ENCODE measurements around the gene PLCB2.

Gene PLCB2

GRCh38 chr15:40286061-40286532 lies 21.6 kb downstream of the PLCB2 start:
- DNase-seq (ENCODE audit: low read depth), result no peak

DNA sequence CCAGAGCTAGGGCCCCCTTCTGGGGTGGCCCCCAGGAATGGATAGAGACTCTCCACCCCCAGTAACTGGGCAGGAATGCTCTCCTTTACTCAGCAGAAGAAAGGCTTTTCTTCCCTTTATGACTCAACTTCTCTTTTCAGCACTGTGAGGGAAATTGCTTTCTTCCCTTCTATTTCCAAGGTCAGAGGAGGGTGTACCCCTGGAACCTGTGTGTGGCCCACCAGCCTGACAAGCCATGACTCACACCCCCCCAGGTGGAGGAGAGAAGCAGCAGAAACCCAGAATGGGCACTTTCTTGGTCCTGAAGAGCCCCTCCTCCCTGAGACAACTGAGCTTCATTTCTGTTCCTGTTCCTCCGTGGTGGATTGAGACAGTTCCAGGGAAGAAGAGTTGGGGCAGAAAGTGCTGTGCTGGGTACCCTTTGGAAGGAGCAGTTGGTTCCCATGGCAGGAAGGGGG lies 22.2 kb downstream of the PLCB2 start:
- DNase-seq (ENCODE audit: low read depth), result no peak

DNA sequence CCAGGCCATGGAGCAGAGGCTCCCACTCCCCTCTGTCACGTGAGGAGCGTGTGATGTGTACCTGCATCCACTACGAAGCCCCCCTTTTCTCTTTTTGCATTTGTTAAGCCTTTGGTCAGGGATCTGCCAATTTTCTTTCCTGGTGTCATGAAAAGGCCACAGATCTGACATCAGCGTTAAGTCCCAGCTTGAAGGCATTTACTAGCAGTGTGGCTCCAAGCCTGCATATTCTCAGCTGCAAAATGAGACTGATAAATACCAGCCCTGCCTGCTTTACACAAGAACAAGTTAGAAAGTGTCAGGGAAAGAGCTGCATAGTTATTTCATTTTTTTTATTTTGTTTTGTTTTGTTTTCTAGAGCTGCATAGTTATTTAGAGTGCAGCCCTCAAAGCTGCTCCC lies 22.6 kb downstream of the PLCB2 start:
- no peak for DNase-seq (ENCODE audit: low read depth)

GRCh38 chr15:40283615-40284300 lies 24.0 kb downstream of the PLCB2 start:
- DNase-seq (ENCODE audit: low read depth), result no peak

- DNase-seq (ENCODE audit: low read depth), result peak; percentile 11
These were observed 24.7 kb downstream of the PLCB2 start, which contains the start of gene ANKRD63 for GRCh38 chr15:40282869-40283614. ANKRD63 (minus strand) TSS chr15:40283064; CDS start chr15:40282586, 478 bp downstream.

DNA sequence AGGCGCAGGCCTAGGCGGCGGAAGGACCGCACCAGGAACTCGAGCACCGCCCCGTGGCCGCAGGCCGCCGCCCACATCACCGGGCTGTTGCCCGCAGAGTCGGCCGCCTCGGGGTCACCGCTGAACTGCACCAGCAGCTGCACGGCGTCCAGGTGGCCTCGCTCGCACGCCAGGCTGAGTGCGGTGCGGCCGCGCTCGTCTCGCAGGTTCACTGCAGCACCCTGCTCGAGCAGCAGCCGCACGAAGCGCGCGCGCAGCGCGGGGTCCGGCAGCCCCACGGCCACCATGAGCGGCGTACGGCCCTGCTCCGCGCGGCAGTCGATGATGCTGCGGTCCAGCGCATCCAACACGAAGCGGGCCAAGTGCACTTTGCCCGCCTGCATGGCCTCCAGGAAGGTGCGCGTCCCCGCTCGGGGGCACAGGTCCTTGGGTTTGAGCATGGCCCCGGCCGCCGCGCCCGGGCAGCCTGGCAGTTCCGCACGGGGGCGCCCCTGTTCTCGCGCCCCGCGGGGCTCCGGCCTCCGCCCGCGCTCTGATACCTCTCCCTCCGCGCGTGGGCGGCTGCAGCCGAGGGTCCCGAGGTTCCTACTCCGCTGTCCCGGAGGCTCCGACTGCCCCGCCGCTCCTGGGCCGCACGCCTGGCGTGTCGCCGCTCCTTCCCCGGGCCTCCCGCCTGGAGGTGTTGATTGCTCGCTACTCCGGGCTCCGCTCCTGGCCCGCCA lies 25.4 kb downstream of the PLCB2 start:
- peak; percentile 31 for DNase-seq (ENCODE audit: low read depth)

DNA sequence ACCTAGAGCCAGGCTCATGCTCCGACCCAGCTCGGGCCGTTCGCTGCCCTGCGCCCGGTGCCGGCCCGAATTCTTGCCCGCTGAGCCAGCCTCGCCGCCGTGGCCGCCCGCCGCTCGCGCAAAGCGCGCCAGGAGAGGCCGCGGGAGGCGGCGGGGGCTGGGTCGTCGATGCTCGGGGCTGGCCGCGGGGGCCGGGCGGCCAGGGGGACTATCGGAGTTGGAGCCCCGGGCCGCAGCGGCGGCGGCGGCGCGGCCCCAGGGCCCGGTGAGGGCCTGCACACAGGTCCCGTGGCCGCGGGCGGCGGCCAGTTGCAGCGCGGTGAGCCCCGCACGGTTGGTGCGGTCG lies 26.0 kb downstream of the PLCB2 start:
- DNase-seq (ENCODE audit: low read depth), result no peak

DNA sequence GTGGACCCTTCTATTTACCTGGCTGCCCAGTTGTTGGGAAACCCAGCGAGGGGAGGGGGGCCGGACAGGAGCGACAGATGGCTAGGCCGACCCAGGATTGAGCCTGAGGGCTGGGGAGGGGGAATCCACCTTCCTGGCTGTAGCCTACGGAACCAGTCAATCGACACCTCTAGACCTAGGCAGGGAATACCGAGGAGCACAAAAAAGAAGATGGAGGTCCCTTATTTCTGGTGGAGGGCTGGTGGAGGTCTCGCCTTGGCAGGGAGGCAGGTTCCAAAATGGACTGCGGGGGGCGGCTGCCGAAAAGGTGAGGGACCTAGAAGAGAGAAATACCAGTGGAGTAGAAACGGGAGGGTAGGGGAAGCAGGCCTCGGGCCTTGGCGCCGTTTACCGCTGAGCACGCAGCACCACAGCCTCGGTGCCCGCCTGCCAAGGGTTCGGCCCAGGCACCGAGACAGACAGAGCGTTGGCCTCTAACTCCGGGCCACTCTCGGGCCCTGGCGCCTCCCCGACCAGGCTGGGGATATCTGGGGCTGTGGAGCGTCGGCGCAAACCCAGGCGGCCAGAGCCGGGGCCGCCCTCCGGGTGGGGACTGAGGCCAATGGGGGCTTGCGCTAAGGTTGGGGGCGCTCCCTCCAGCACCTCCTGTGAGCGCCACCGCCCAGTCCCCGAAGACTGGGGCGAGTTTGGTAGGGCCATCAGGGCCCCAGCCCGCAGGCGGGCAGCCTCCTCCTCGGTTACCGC lies 26.5 kb downstream of the PLCB2 start:
- no peak for DNase-seq (ENCODE audit: low read depth)

GRCh38 chr15:40280260-40281056 lies 27.3 kb downstream of the PLCB2 start:
- DNase-seq (ENCODE audit: low read depth), result no peak

DNA sequence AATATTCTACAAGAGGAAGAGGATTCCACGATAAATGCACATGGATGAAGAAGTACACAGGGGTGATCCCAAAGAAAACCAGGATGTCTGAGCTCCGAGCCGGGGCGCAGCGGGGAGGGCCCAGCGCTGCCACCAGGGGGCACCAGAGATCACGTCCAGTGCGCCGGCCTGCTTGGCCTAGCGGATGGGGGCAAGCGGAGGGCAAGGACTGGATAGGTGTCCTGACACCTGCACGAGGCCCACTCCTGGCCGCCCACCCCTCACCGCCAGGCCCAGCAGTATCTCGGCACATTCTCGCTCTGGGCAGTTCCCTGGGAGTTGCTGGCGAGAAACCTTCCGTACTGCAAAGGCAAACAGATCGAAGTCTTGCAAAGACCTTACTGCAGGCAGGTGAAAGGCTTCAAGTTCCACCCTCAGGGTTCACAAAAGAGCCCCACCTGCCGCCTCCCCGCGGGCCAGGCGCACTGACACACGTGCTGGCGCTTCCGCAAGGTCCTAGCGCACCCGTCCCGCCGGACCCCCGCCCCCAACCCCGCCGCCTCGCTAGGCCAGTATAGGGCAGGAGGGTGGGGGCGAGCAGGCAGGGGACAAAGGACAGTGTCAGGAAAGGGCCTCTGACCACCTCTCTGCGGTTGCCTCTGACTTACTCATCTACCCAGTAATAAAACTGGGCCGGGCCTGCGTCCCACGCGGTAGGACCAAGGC lies 28.1 kb downstream of the PLCB2 start:
- peak; percentile 70 for DNase-seq (ENCODE audit: low read depth)

GRCh38 chr15:40278026-40278425 lies 29.7 kb downstream of the PLCB2 start:
- DNase-seq (ENCODE audit: low read depth), result no peak

DNA sequence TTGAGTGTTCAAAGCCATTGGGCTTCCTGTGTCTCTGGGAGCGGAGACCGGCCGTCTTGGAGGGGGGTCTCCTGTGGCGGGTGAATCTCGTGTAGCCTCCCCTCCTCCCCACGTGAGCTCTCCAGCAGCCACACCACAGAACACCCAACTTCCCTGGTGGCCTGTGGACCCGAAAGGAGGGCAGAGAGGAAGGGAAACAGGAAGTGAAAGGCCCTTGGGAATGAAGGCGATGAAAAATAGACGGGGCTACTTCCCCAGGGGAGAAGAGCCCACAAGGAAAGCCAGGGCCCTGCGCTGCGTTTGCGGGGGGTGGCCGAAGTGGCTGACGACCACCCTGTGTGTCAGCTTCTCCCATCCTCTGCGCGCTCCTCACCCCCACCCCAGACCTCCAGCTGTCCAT lies 30.3 kb downstream of the PLCB2 start:
- DNase-seq (ENCODE audit: low read depth), result no peak

DNA sequence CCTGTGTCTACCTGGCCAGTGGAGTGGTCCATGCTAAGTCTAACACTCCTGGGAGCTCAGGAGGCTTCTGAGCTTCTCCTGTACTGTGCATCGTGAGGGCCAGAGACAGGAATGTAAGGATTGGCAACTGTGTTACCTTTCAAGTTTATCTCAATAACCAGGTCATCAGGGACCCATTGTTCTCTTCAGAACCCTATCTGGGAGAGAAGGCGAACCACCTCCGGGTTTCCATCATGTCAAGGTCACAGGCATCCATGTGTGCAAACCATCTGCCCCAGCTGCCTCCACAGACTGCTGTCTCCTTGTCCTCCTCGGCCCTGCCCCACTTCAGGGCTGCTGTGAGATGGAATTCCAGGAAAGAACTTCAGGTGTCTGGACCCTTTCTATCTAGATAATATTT lies 30.8 kb downstream of the PLCB2 start:
- no peak for DNase-seq (ENCODE audit: low read depth)

GRCh38 chr15:40275954-40276353 lies 31.8 kb downstream of the PLCB2 start:
- DNase-seq (ENCODE audit: low read depth), result no peak

GRCh38 chr15:40275523-40275922 lies 32.2 kb downstream of the PLCB2 start:
- no peak for DNase-seq (ENCODE audit: low read depth)

GRCh38 chr15:40274350-40275274 lies 33.1 kb downstream of the PLCB2 start:
- peak; percentile 89 for DNase-seq (ENCODE audit: low read depth)

DNA sequence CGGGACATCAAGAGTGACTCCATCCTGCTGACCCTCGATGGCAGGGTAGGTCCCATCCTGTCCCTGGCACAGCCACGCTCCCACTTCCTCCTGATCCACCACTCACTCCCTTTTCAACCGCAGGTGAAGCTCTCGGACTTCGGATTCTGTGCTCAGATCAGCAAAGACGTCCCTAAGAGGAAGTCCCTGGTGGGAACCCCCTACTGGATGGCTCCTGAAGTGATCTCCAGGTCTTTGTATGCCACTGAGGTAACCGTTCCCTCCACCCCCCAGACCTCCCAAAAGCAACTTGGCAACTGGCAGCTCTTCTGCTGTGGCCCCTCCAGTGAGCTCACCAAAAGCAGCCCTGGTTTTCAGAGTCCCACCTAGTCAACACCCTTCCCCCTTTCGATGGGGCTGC lies 34.3 kb downstream of the PLCB2 start:
- no peak for DNase-seq (ENCODE audit: low read depth)

DNA sequence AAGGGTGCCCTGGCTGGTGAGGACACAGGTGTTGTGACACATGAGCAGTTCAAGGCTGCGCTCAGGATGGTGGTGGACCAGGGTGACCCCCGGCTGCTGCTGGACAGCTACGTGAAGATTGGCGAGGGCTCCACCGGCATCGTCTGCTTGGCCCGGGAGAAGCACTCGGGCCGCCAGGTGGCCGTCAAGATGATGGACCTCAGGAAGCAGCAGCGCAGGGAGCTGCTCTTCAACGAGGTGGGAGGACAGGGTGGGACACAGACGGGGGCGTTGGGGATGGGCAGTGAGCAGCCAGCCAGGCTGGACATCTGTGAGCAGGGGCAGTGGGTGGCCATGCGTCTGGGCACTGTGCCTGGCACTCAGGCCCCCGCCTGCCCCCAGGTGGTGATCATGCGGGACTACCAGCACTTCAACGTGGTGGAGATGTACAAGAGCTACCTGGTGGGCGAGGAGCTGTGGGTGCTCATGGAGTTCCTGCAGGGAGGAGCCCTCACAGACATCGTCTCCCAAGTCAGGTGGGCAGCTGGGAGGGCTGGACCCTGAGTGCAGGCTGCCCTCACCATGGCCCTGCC lies 35.2 kb downstream of the PLCB2 start:
- no peak for DNase-seq (ENCODE audit: low read depth)

Data from activated T-cell treated with anti-CD3 and anti-CD28 coated beads for 1 hour (primary cell).